Stimulated activated CD8-positive, alpha-beta memory T cell treated with anti-CD3 and anti-CD28 coated beads, Interleukin-4, amount 100 ng/mL, for 4 hours (primary cell): ENCODE measurements around the gene SEC24A.
"Not testable (repeated sequence)": the region's sequence is repeated elsewhere in the genome, so short reads cannot be mapped to it uniquely, and the experiment has no call there.

ENCODE experiments used
- DNase-seq, 2 donors: peaks; one replicate each; pipeline ENCODE4 v3.0.0-alpha.2; 2020; ENCODE audit warnings: low read depth in 2 of 2, low spot score in 1 of 2

The SEC24A gene

DNA sequence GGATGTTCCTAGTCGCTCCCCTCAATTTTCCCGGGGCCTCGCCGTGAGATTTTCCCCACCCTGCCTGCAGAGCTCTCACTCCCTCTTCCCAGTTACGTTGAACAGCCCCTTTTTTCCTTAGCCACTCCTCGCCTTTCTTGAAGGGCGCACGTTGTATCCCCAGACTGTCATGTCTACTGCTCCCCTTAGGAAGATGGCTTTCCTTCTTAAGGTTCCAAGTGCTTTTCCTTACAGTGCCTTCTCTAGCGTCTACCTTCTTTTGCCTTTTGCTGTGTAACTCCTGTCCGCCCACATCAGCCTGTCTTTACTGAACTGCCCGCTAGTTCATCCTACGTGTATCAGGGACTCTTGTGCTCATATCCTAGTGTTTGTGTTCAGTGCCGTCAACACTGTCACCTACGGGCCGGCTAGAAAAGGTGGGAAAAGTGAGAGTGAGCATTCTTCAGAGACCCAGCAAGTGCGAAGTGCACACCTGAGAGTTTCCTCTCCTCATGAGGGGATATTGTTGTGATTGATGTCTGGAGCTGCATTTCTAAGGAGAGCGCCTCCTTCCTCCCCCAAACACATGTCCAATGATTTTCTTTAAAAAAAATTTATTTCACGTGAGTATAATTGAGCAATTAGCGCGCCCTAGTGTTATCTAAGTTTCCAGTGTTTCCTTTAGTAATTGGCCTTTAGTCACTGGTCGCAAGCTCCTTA, 90.5 kb downstream of the SEC24A start:
- no peak for DNase-seq

GRCh38 chr5:134741052-134741451, 92.5 kb downstream of the SEC24A start:
- DNase-seq, result no peak

DNA sequence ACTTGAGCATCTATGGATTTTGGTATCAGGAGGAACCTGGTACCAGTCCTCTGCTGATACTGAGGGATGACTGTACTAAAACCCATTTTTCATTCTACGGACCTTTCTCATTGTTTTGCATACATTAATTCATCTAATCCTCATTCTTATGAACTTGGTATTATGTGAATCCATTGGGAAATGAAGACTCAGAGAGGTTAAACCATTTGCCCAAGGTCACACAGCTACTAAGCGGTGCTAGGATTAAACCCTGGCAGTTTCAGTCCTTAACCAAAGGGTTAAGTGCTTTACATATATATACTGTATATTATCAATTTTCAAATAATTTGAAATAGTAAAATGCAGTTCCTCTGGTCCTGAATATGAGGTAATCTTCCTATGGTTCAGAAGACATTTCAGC, 93.5 kb downstream of the SEC24A start:
- DNase-seq, result no peak

DNA sequence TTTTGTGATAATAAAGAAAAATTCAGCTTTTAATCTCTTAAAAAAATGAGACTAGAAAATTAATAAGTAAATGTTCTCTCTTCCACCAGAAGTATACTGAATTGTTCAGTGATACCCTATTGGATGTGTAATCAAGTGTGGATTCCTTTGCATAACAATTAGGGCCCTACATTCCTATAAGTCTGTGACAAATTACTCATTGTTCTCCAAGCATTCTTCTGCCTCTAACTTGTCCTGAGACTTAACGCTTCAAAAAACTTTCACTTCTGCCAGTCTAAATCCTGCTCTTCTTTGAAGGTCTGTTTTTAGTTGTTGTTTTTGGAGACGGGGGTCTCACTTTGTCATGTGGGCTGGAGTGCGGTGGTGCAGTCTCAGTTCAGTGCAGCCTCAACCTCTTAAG, 100.8 kb downstream of the SEC24A start:
- no peak for DNase-seq

GRCh38 chr5:134758176-134758503, 109.6 kb downstream of the SEC24A start:
- DNase-seq, result no peak

DNA sequence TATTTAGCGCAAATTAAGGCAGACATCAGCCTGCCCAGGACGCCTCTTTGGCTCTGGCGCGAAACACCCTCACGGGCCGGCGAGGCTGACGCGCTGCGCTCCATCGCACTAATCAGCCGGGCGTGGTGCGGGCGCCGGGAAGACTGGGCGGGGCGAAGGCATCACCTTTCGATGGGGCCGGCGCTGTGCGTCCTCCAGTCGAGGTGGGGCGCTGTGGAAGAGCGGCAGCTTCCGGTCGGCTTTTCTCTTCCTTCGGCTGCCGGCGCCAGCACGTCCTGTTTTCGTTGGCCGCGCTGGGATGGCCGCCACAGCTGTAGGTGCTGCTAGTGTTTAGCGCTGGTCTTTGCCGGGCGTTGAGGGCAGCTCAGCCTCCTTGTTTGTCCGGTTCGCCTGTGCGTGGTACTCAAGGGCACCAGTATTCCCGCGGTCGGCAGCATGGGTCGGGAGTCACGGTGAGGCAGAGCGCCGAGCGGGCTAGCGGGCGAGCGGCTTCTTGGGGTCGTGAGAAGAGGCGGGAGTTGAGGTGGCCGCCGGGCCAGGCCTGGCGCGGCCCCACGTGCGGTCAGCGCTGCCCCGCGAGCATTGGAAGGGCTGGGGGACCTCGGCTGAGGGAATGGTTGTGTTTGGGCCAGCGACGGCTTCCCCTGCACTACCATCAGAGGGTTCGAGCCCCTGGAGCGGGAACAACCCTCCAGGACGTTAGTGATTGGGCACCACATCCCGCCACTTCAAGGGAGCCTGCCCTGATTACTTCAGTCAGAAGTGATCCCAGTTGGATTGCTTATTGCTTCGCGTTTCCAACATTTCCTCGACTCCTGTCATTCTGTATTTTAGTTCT, 110.1 kb downstream of the SEC24A start, which contains the start of gene DDX46:
TSS of gene DDX46 (plus strand) at position 276 of the 838 bp plus-strand sequence. CDS start at position 436, 160 bp downstream.
- DNase-seq, result peak; percentile 82 to 84

DNA sequence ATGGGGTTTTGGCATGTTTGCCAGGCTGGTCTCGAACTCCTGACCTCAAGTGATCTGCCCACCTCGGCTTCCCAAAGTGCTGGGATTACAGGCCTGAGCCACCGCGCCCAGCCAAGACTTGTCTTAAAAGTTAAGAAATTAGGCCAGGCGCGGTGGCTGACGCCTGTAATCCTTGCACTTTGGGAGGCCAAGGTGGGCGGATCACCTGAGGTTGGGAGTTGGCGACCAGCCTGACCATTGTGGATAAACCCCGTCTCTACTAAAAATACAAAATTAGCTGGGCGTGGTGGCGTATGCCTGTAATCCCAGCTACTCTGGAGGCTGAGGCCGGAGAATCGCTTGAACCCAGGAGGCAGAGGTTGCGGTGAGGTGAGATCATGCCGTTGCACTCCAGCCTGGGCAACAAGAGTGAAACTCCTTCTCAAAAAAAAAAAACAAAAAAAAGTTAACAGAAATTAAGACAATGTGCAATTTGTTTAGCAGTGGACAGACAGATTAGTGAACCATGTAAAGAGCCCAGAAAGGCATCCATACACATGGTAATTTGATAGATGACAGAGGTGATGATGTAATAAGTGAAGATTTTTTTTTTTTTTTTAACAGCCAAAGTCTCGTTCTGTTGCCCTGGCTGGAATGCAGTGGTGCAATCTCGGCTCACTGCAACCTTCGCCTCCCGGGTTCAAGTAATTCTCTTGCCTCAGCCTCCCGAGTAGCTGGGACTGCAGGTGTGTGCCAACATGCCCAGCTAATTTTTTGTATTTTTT, 119.1 kb downstream of the SEC24A start:
- DNase-seq, result not testable (repeated sequence)

GRCh38 chr5:134769206-134769605, 120.6 kb downstream of the SEC24A start:
- no peak for DNase-seq

DNA sequence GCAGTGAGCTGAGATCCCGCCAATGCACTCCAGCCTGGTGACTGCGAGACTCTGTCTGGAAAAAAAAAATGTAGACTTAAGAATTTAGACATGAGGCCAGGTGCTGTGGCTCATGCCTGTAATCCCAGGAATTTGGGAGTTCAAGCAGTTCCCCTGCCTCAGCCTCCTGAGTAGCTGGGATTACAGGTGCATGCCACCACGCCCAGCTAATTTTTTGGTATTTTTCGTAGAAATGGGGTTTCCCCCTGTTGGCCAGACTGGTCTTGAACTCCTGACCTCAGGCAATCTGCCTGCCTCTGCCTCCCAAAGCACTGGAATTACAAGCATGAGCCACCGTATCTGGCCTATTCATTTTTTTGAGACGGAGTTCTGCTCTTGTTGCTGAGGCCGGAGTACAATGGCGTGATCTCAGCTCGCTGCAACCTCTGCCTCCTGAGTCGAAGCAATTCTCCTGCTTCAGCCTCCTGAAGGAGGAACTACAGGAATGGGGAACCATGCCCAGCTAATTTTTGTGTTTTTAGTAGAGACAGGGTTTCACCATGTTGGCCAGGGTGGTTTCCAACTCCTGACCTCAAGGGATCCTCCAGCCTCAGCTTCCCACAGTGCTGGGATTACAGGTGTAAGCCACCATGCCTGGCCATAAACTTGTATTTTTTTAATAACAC, 124.0 kb downstream of the SEC24A start:
- no peak for DNase-seq

DNA sequence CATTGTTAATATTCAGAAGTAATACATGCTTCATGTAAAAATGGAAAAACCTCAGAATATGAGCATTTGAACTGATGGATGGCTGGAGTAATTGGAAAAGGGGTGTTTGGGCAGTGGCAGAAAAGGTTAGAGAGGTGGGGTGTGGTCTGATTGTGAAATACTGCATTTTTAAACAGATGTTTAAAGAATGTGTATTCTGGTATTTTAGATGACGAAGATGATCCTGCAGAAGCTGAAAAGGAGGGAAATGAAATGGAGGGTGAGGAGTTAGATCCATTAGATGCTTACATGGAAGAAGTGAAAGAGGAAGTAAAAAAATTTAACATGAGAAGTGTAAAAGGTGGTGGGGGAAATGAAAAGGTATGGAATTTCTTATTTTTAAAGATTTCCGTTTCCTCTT, 128.8 kb downstream of the SEC24A start:
- DNase-seq, result no peak
